Measurements from ENCODE around the gene NR4A3. TPM values are rescaled to one million over a fixed set of nuclear protein-coding genes. Genes with fewer than 3 reads are reported as not detected.

The NR4A3 gene
- total and polyA plus RNA-seq, 10 of the 15 experiments (the other 5 are each of a cell fraction or from before 2014, with no cell fraction given), result 0.04 to 2.1 (median 0.64) TPM; not detected in 1

GRCh38 chr9:99889120-99889519, 67.4 kb downstream of the NR4A3 start (continued):
- TF ChIP-seq E4F1 (IDR thresholded peaks at IDR 0.05; ENCODE audit: borderline replicate concordance, partially characterized antibody) (no peak), CREB1 (IDR thresholded peaks at IDR 0.05; ENCODE audit: low read depth) (no peak), STAT1 (conservative IDR thresholded peaks at IDR 0.05) (no peak), PKNOX1 (IDR thresholded peaks at IDR 0.05) (peak; percentile 33; the same call in 1 of the 2 replicates), SREBF1 (IDR thresholded peaks at IDR 0.05; ENCODE audit: low read length) (no peak), NFYA (IDR thresholded peaks at IDR 0.05; ENCODE audit: borderline replicate concordance, low read depth, low read length) (no peak), IKZF2 (IDR thresholded peaks at IDR 0.05) (no peak), NR2F1 (conservative IDR thresholded peaks at IDR 0.05) (no peak), GABPA (IDR thresholded peaks at IDR 0.05; ENCODE audit: low read depth) (no peak)

GRCh38 chr9:99894826-99895225, 73.1 kb downstream of the NR4A3 start:
- Histone ChIP-seq H3K27ac (ENCODE audit: control insufficient read depth, insufficient read depth) (no peak overlapping the region), H3K36me3 (ENCODE audit: control insufficient read depth in 2 of 2, insufficient read depth in 2 of 2, low read length in 1 of 2) (no peaks in the 10 kb centered on the region), H3K4me3 (no peak overlapping the region), H3K4me2 (ENCODE audit: control insufficient read depth, insufficient read depth) (no peak overlapping the region), H3K9ac (ENCODE audit: control insufficient read depth, insufficient read depth, low read length) (no peak overlapping the region), H3K4me1 (ENCODE audit: control insufficient read depth, insufficient read depth, low read length) (no peaks in the 10 kb centered on the region), H4K20me1 (ENCODE audit: control insufficient read depth, insufficient read depth) (no peaks in the 10 kb centered on the region), H3K79me2 (ENCODE audit: control insufficient read depth, insufficient read depth, low read length) (no peaks in the 10 kb centered on the region), H3K9me3 (replicated peaks; ENCODE audit: control insufficient read depth, insufficient read depth, low read length) (no peaks in the 10 kb centered on the region), H2AFZ (ENCODE audit: control insufficient read depth, low read depth, low read length) (no peak overlapping the region), H3K27me3 (replicated peaks in 1 of 2; ENCODE audit: control insufficient read depth in 2 of 2, insufficient read depth in 2 of 2, low read length in 1 of 2) (no peaks in the 10 kb centered on the region)
- BruUV-seq (replicated peaks), result no TSS peak
- RAD21 ChIA-PET (ENCODE audit: unreplicated experiment), result no interaction called here
- in situ Hi-C loops (cut with MboI) (no loop called here), intact Hi-C loops (cut with micrococcal nuclease; ENCODE audit: unreplicated experiment) (no loop called here)
- ATAC-seq (no peak), DNase-seq (ENCODE audit: low read depth, low spot score) (no peak), FAIRE-seq (no peak)
- 94% methylated on average over 2 of the region's 2 CpGs for WGBS (ENCODE audit: insufficient coverage, insufficient replicate concordance, low lambda C conversion rate, missing lambda C conversion rate)
- SMC1A ChIA-PET (ENCODE audit: uncharacterized antibody, unreplicated experiment), result no interaction called here
- POLR2A ChIA-PET, result no interaction called here
- no peak for TF ChIP-seq TCF7 (IDR thresholded peaks at IDR 0.05; ENCODE audit: borderline replicate concordance)
- no peak for TF ChIP-seq NR2F1 (conservative IDR thresholded peaks at IDR 0.05)
- no peak for TF ChIP-seq RELA (IDR thresholded peaks at IDR 0.05; ENCODE audit: borderline replicate concordance, partially characterized antibody)
- no peak for TF ChIP-seq SP1 (IDR thresholded peaks at IDR 0.05; ENCODE audit: low read depth, low read length)
- TF ChIP-seq ATF2 (IDR thresholded peaks at IDR 0.05; ENCODE audit: low read length), result no peak
- CTCF ChIA-PET, result no interaction called here

Measured in GM12878 (cell line).